K562 (cell line): Measurements from ENCODE around the gene SLCO2A1. TPM values are rescaled to one million over a fixed set of nuclear protein-coding genes. Genes with fewer than 3 reads are reported as not detected.

Experiments used
- ATAC-seq: fragments of 200-7000 bp; cut with Tn5 transposase; 3 replicates; pipeline ENCODE4 v1.9.1; 2020; ENCODE audit warnings: moderate library complexity
- BruUV-seq: library from RNA; stranded (reverse); fragments of 400-500 nt; replicated peaks from 2 replicates; lab custom pipeline; 2021; lab: Mats Ljungman, UMichigan
- CTCF ChIA-PET: fragments of 300-600 bp; formaldehyde crosslinking; extraction: SDS; loops from one replicate; lab custom pipeline; 2021; ENCODE audit warnings: low intra/inter-chr PET ratio; lab: Yijun Ruan, JAX
- POLR2A ChIA-PET: fragments of 300-600, 350-650 bp; sonication (Branson Sonifier 250); formaldehyde crosslinking; extraction: SDS; loops from one replicate; lab custom pipeline; 2021; ENCODE audit warnings: antibody characterized with exemption, inconsistent platforms; lab: Yijun Ruan, JAX
- DNase-seq, 4 experiments: peaks; one replicate each; pipeline versions ENCODE4 v3.0.0 to v3.0.0-alpha.2; 2011 to 2018; ENCODE audit warnings: low spot score in 3 of 4, mixed read lengths in 3 of 4; ENCODE audit errors: extremely low read depth in 1 of 4
- FAIRE-seq: peaks from 2 replicates; lab custom pipeline; 2011; peaks lifted over from hg19 to GRCh38; lab: Jason Lieb, UNC
- H2AFZ ChIP-seq: 2 replicates; pipeline ENCODE4 v1.6.0; 2011; ENCODE audit warnings: low read depth, low read length, control low read depth, inconsistent platforms
- H3K27ac ChIP-seq: fragments of 200-600 bp; 3 replicates; pipeline ENCODE4 v1.8.0; 2011; ENCODE audit warnings: low read depth, mild to moderate bottlenecking, control low read depth, inconsistent platforms, low read length, moderate library complexity, mixed read lengths; ENCODE audit errors: extremely low read depth
- H3K27me3 ChIP-seq, 2 experiments: fragments of 300-600 bp in 1 of 2; 2 replicates in 1 of 2; 3 replicates in 1 of 2; pipeline versions ENCODE4 v1.6.0 to v1.8.0; 2011; ENCODE audit warnings: inconsistent platforms in 2 of 2, low read length in 2 of 2, mild to moderate bottlenecking in 1 of 2, mixed read lengths in 1 of 2, moderate library complexity in 1 of 2; ENCODE audit not compliant: control insufficient read depth in 2 of 2, insufficient read depth in 2 of 2
- H3K36me3 ChIP-seq: fragments of 300-600 bp; 3 replicates; pipeline ENCODE4 v1.8.0; 2011; ENCODE audit warnings: mild to moderate bottlenecking, low read length, inconsistent platforms; ENCODE audit not compliant: control insufficient read depth, insufficient read depth
- H3K4me1 ChIP-seq, 2 experiments: fragments of 200-600 bp in 1 of 2; replicated peaks in 1 of 2; 2 replicates in 1 of 2; 3 replicates in 1 of 2; pipeline versions ENCODE4 v1.5.1 to v1.8.0; 2011; ENCODE audit warnings: inconsistent platforms in 2 of 2, low read length in 2 of 2, mild to moderate bottlenecking in 1 of 2, mixed read lengths in 1 of 2, moderate library complexity in 1 of 2; ENCODE audit not compliant: control insufficient read depth in 2 of 2, insufficient read depth in 2 of 2
- H3K4me2 ChIP-seq: 2 replicates; pipeline ENCODE4 v1.6.1; 2011; ENCODE audit warnings: low read length, control low read depth, inconsistent platforms, mixed read lengths; ENCODE audit not compliant: insufficient read depth
- H3K4me3 ChIP-seq: fragments of 200-600 bp; sonication (generic), shearing (Covaris generic); 2 replicates; pipeline ENCODE4 v1.5.1; 2016; ENCODE audit warnings: control low read depth, inconsistent platforms
- H3K79me2 ChIP-seq: fragments of 200-600 bp; 3 replicates; pipeline ENCODE4 v1.8.0; 2011; ENCODE audit warnings: low read length, inconsistent platforms; ENCODE audit not compliant: control insufficient read depth, insufficient read depth
- H3K9ac ChIP-seq, 2 experiments: 2 replicates each; pipeline versions ENCODE4 v1.6.0 to v1.6.1; 2011; ENCODE audit warnings: low read depth in 2 of 2, low read length in 2 of 2, control low read depth in 1 of 2, inconsistent platforms in 1 of 2, mild to moderate bottlenecking in 1 of 2, mixed read lengths in 1 of 2; ENCODE audit not compliant: insufficient read depth in 1 of 2
- H3K9me1 ChIP-seq: one replicate; pipeline ENCODE4 v1.6.0; 2011; ENCODE audit warnings: inconsistent platforms, mild to moderate bottlenecking, low read length, moderate library complexity; ENCODE audit not compliant: control insufficient read depth, insufficient read depth
- H3K9me3 ChIP-seq: replicated peaks from 2 replicates; pipeline ENCODE4 v1.5.1; 2011; ENCODE audit warnings: low read depth, low read length, inconsistent platforms; ENCODE audit not compliant: control insufficient read depth, insufficient read depth
- H4K20me1 ChIP-seq: replicated peaks from 2 replicates; pipeline ENCODE4 v1.6.1; 2011; ENCODE audit warnings: low read length, inconsistent platforms, mixed read lengths; ENCODE audit not compliant: control insufficient read depth, insufficient read depth
- RFX5 ChIP-seq: IDR thresholded peaks from 2 replicates; pipeline ENCODE4 v1.6.1; 2011; ENCODE audit warnings: low read depth, mild to moderate bottlenecking, improper control_type of control experiment, low read length
- ZBTB40 ChIP-seq, 2 experiments: fragments of 450-650 bp in 1 of 2; sonication (generic) in 1 of 2; formaldehyde crosslinking in 1 of 2; IDR thresholded peaks; 2 replicates each; pipeline versions ENCODE4 v1.7.1 to v1.9.0; 2016 to 2022; ENCODE audit warnings: inconsistent platforms in 1 of 2, mild to moderate bottlenecking in 1 of 2, missing genetic modification reagents in 1 of 2
- ZNF239 ChIP-seq: fragments of 250-450 bp; sonication (Bioruptor Pico); IDR thresholded peaks from 2 replicates; pipeline ENCODE4 v1.4.0; 2020; ENCODE audit warnings: mild to moderate bottlenecking
- WGBS: fragments of 100-300 bp; shearing (Covaris generic); methylation state at CpG from one replicate; pipeline ENCODE4 v1.1.6; 2016; ENCODE audit warnings: low coverage, mixed read lengths; ENCODE audit not compliant: insufficient coverage; ENCODE audit errors: missing lambda C conversion rate; 5-methylcytosine and 5-hydroxymethylcytosine counted together
- in situ Hi-C: fragments of 300-500 bp; cut with MboI; formaldehyde crosslinking; loops from 4 replicates; pipeline ENCODE4 v1.15.0; 2018; ENCODE audit warnings: inconsistent platforms, mixed read lengths
- intact Hi-C: fragments of 100-400 bp; cut with micrococcal nuclease; formaldehyde crosslinking; loops from 2 replicates; pipeline ENCODE4 v1.14.2; 2022
- polyA plus RNA-seq, 8 experiments: library from polyadenylated mRNA; depleted of rRNA in 4 of 8; stranded (reverse) in 5 of 8; unstranded in 3 of 8; fragments of >200 nt; fragmentation: Nextera tagmentation in 2 of 8; fragmentation: Illumina TruSeq in 1 of 8; extraction: Ambion mirVana in 2 of 8; extraction: Trizol in 1 of 8; gene quantifications; 2 replicates each; pipeline versions ENCODE4 v1.2.1 to v1.2.3, GENCODE V29; 2011 to 2014; ENCODE audit warnings: inconsistent platforms in 1 of 8, missing spikeins in 1 of 8
- total RNA-seq, 7 experiments: library from RNA; depleted of rRNA in 6 of 7; stranded (reverse); fragments of >200 nt in 6 of 7; fragmentation: Illumina TruSeq in 2 of 7; extraction: Trizol in 2 of 7; gene quantifications; 2 replicates each; pipeline versions ENCODE4 v1.2.1 to v1.2.3, GENCODE V29; 2011 to 2021; ENCODE audit warnings: low replicate concordance in 1 of 7
- TF ChIP-seq, protein P1 (sequence below): fragments of 250-450 bp; sonication (Bioruptor Pico); IDR thresholded peaks from 2 replicates; pipeline ENCODE4 v1.5.0; 2021; ENCODE audit warnings: mild to moderate bottlenecking, moderate library complexity
- TF ChIP-seq, protein P2 (sequence below): sonication (generic); formaldehyde crosslinking; IDR thresholded peaks from 2 replicates; pipeline ENCODE4 v1.8.1; 2023; ENCODE audit warnings: mild to moderate bottlenecking, missing genetic modification reagents, moderate library complexity

The SLCO2A1 gene
- total and polyA plus RNA-seq, 9 of the 15 experiments (the other 6 are each of a cell fraction or from before 2014, with no cell fraction given) = 0.16 to 1.0 TPM; not detected in 7

DNA sequence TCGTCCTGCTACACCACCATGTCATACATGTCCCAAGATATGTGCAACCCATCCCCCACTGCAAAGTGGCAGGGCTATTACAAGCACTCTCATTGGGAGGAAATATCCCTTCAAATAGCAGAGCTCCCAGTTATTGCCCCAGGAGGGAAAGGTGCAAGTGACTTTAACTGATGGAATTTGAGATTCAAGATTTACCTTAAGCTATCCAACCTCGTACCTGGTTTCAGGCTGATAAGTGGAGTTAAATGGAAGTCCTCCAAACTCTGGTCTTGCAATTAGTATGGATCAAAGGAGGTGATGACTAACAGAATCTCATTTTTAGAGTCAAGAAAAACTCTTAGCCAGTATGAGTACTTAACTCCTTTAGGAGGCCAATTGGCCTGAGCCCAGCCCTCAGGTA lies 2.1 kb downstream of the SLCO2A1 start (continued):
- TF ChIP-seq, protein P1, sequence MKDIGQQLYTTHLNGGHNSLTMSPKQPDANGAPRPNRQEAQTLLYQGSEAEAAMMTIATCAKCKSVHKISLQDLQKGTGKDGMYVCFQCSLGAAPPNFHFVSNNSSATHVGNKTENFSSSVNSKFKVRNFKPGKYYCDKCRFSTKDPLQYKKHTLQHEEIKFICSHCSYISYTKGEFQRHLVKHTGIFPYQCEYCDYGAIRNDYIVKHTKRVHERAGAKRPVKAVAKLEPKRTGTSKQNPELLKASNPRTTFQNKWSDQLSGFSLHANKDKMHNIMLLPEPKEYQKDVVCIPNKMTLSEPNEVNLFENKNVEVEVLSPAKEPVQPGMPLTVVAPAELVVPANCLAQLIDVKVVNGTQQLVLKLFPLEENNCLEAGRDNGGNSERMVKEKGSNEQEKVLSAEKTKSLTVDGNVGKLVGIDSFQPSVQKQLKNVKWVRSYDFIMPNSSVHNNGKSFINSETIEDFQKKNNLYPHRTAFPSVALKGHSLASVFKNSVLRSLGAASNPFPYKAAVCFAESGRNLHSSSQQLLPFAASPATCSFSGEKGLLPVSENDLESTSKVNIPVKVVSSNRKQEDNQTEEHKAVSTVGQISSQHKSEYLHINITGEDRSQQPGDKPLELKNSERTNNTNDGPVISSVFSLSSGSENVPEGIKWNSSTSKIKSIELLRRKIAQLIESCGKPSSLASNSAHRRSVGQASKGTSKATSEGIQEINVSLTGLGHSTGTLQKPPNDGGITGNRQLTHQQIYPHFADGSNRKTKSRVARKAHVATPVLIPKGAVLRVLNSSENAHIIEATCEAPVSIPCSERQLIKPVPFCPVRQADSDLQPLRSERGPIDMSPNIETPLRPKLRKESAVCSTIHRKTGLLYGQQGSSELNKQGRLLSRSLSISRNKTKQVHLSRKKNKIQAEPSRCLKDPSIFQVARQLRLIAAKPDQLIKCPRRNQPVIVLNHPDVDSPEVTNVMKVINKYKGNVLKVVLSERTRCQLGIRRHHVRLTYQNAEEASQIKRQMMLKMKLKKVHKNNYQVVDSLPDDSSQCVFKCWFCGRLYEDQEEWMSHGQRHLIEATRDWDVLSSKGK (CRISPR knock-in tag) = no peak

GRCh38 chr3:134020135-134020680 lies 9.5 kb downstream of the SLCO2A1 start:
- Histone ChIP-seq H3K9ac (no peak overlapping the region), H3K27me3 (peaks cover 0 to 13% of the 10 kb centered on the region in 2 experiments; a peak in 2 of 5 replicates), H3K4me3 (no peak overlapping the region), H3K9me3 (no peaks in the 10 kb centered on the region), H4K20me1 (no peaks in the 10 kb centered on the region), H3K79me2 (no peaks in the 10 kb centered on the region), H2AFZ (no peak overlapping the region), H3K4me2 (no peak overlapping the region), H3K9me1 (no peaks in the 10 kb centered on the region), H3K4me1 (no peaks in the 10 kb centered on the region), H3K36me3 (no peaks in the 10 kb centered on the region), H3K27ac (no peak overlapping the region)
- DNase-seq (no peak), ATAC-seq (no peak), FAIRE-seq (no peak)
- ChIA-PET POLR2A (no interaction called here), CTCF (no interaction called here)
- TF ChIP-seq, protein P2, sequence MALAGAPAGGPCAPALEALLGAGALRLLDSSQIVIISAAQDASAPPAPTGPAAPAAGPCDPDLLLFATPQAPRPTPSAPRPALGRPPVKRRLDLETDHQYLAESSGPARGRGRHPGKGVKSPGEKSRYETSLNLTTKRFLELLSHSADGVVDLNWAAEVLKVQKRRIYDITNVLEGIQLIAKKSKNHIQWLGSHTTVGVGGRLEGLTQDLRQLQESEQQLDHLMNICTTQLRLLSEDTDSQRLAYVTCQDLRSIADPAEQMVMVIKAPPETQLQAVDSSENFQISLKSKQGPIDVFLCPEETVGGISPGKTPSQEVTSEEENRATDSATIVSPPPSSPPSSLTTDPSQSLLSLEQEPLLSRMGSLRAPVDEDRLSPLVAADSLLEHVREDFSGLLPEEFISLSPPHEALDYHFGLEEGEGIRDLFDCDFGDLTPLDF (CRISPR knock-in tag) = no peak
- no peak for TF ChIP-seq RFX5
- no peak for TF ChIP-seq ZBTB40 (IDR thresholded peaks at IDR 0.05)
- TF ChIP-seq ZBTB40 (CRISPR knock-in tag; IDR thresholded peaks at IDR 0.05) = no peak
- no peak for TF ChIP-seq ZNF239
- no TSS peak for BruUV-seq
- in situ Hi-C loops = no loop called here
- intact Hi-C loops = no loop called here
- 7% methylated on average over 5 of the region's 22 CpGs for WGBS
